Endothelial cell (in vitro differentiated cells): ENCODE data around the gene PCDHGC3. TPM values are rescaled to one million over a fixed set of nuclear protein-coding genes. Genes with fewer than 3 reads are reported as not detected.
"Not testable (repeated sequence)": the region's sequence is repeated elsewhere in the genome, so short reads cannot be mapped to it uniquely, and the experiment has no call there.

ENCODE experiments used
- DNase-seq: peaks from one replicate; pipeline ENCODE4 v3.0.0; 2021; ENCODE audit warnings: low spot score
- H3K27ac Mint-ChIP-seq: one replicate; pipeline ENCODE4 v1.8.0; 2021; ENCODE audit warnings: mixed read lengths, inconsistent platforms; ENCODE audit not compliant: unreplicated experiment
- H3K27me3 Mint-ChIP-seq: one replicate; pipeline ENCODE4 v1.8.0; 2021; ENCODE audit warnings: mild to moderate bottlenecking, moderate library complexity, mixed read lengths, inconsistent platforms; ENCODE audit not compliant: unreplicated experiment
- H3K36me3 Mint-ChIP-seq: one replicate; pipeline ENCODE4 v1.8.0; 2021; ENCODE audit warnings: mild to moderate bottlenecking, low read depth, mixed read lengths, inconsistent platforms; ENCODE audit not compliant: unreplicated experiment
- H3K4me1 Mint-ChIP-seq: one replicate; pipeline ENCODE4 v1.8.0; 2021; ENCODE audit warnings: mild to moderate bottlenecking, mixed read lengths, inconsistent platforms; ENCODE audit not compliant: unreplicated experiment
- H3K4me3 Mint-ChIP-seq: one replicate; pipeline ENCODE4 v1.8.0; 2021; ENCODE audit warnings: mild to moderate bottlenecking, mixed read lengths, inconsistent platforms; ENCODE audit not compliant: unreplicated experiment
- H3K9me3 Mint-ChIP-seq: one replicate; pipeline ENCODE4 v1.8.0; 2021; ENCODE audit warnings: mixed read lengths, inconsistent platforms; ENCODE audit not compliant: unreplicated experiment
- long read RNA-seq: library from polyadenylated mRNA; unstranded; transcript quantifications from one replicate; pipeline ENCODE4 v2.0.0, GENCODE V29; 2020; ENCODE audit not compliant: unreplicated experiment
- total RNA-seq: library from RNA; stranded (reverse); fragmentation: NEBNext Ultra II Directional; extraction: Animal tissue kit (Norgen Biotek cat#: 25700); gene quantifications from one replicate; pipeline ENCODE4 v1.2.1, GENCODE V29; 2021; ENCODE audit not compliant: unreplicated experiment
- TF ChIP-seq, protein P1 (sequence below): fragments of 200-600 bp; sonication (generic); IDR thresholded peaks from one replicate; pipeline ENCODE4 v1.5.0; 2021; ENCODE audit warnings: antibody characterized with exemption; ENCODE audit not compliant: unreplicated experiment

The PCDHGC3 gene
- 68.2 TPM for total RNA-seq
- long read RNA-seq: 0 reads

- H3K4me1 Mint-ChIP-seq: peaks cover 31% of the 10 kb centered on the region
- peak; percentile 82 for DNase-seq
- H3K4me3 Mint-ChIP-seq: peak within 1 kb of the TSS; percentile 96
- TF ChIP-seq, protein P1, sequence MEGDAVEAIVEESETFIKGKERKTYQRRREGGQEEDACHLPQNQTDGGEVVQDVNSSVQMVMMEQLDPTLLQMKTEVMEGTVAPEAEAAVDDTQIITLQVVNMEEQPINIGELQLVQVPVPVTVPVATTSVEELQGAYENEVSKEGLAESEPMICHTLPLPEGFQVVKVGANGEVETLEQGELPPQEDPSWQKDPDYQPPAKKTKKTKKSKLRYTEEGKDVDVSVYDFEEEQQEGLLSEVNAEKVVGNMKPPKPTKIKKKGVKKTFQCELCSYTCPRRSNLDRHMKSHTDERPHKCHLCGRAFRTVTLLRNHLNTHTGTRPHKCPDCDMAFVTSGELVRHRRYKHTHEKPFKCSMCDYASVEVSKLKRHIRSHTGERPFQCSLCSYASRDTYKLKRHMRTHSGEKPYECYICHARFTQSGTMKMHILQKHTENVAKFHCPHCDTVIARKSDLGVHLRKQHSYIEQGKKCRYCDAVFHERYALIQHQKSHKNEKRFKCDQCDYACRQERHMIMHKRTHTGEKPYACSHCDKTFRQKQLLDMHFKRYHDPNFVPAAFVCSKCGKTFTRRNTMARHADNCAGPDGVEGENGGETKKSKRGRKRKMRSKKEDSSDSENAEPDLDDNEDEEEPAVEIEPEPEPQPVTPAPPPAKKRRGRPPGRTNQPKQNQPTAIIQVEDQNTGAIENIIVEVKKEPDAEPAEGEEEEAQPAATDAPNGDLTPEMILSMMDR: no peak
- no peaks in the 10 kb centered on the region for H3K9me3 Mint-ChIP-seq
- peak within 1 kb of the TSS; percentile 95 for H3K27ac Mint-ChIP-seq
- H3K27me3 Mint-ChIP-seq: peaks cover 2% of the 10 kb centered on the region
- peaks cover 24% of the 10 kb centered on the region for H3K36me3 Mint-ChIP-seq
These were observed at the start of gene PCDHGC3 for GRCh38 chr5:141475625-141476131. PCDHGC3 (plus strand) TSS chr5:141475966; CDS start chr5:141476117, 151 bp downstream.

GRCh38 chr5:141427783-141428426, 47.9 kb upstream of the PCDHGC3 start:
- H3K4me1 Mint-ChIP-seq: peaks cover 2% of the 10 kb centered on the region
- TF ChIP-seq, protein P1: no peak

GRCh38 chr5:141430332-141431113, 45.2 kb upstream of the PCDHGC3 start, which contains the start of gene PCDHGA12:
PCDHGA12 (plus strand) TSS chr5:141430507; CDS start chr5:141430760, 253 bp downstream.
- Mint-ChIP-seq H3K4me3 (peak within 1 kb of the TSS; percentile 85), H3K4me1 (no peaks in the 10 kb centered on the region), H3K36me3 (peaks cover 74% of the 10 kb centered on the region), H3K27ac (peak within 1 kb of the TSS; percentile 27), H3K27me3 (peaks cover 10% of the 10 kb centered on the region), H3K9me3 (peaks cover 45% of the 10 kb centered on the region)
- no peak for DNase-seq
- TF ChIP-seq, protein P1: no peak

More at GRCh38 chr5:141427783-141428426, 47.9 kb upstream of the PCDHGC3 start:
- Mint-ChIP-seq H3K27me3 (peaks cover 13% of the 10 kb centered on the region), H3K9me3 (peaks cover 41% of the 10 kb centered on the region), H3K27ac (peak overlapping the region; percentile 82), H3K36me3 (peaks cover 72% of the 10 kb centered on the region), H3K4me3 (peak overlapping the region; percentile 88)
- DNase-seq: no peak

GRCh38 chr5:141431286-141431685, 44.5 kb upstream of the PCDHGC3 start:
- Mint-ChIP-seq H3K4me3 (peak overlapping the region; percentile 84), H3K4me1 (no peaks in the 10 kb centered on the region), H3K27me3 (peaks cover 10% of the 10 kb centered on the region), H3K9me3 (peaks cover 39% of the 10 kb centered on the region), H3K27ac (no peak overlapping the region), H3K36me3 (peaks cover 66% of the 10 kb centered on the region)
- no peak for DNase-seq
- TF ChIP-seq, protein P1: no peak

DNA sequence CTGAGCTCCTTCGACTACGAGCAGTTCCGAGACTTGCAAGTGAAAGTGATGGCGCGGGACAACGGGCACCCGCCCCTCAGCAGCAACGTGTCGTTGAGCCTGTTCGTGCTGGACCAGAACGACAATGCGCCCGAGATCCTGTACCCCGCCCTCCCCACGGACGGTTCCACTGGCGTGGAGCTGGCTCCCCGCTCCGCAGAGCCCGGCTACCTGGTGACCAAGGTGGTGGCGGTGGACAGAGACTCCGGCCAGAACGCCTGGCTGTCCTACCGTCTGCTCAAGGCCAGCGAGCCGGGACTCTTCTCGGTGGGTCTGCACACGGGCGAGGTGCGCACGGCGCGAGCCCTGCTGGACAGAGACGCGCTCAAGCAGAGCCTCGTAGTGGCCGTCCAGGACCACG, 43.5 kb upstream of the PCDHGC3 start:
- peaks cover 32% of the 10 kb centered on the region for H3K9me3 Mint-ChIP-seq
- peak overlapping the region; percentile 84 for H3K4me3 Mint-ChIP-seq
- H3K27ac Mint-ChIP-seq, H3K4me1 Mint-ChIP-seq, H3K27me3 Mint-ChIP-seq, DNase-seq: not testable (repeated sequence)
- H3K36me3 Mint-ChIP-seq: peaks cover 56% of the 10 kb centered on the region

DNA sequence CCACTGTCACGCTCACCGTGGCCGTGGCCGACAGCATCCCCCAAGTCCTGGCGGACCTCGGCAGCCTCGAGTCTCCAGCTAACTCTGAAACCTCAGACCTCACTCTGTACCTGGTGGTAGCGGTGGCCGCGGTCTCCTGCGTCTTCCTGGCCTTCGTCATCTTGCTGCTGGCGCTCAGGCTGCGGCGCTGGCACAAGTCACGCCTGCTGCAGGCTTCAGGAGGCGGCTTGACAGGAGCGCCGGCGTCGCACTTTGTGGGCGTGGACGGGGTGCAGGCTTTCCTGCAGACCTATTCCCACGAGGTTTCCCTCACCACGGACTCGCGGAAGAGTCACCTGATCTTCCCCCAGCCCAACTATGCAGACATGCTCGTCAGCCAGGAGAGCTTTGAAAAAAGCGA, 43.0 kb upstream of the PCDHGC3 start:
- Mint-ChIP-seq H3K36me3 (peaks cover 52% of the 10 kb centered on the region), H3K9me3 (peaks cover 32% of the 10 kb centered on the region), H3K4me3 (peak overlapping the region; percentile 85)
- H3K4me1 Mint-ChIP-seq, DNase-seq, H3K27me3 Mint-ChIP-seq, H3K27ac Mint-ChIP-seq: not testable (repeated sequence)
